ENCODE results near the gene TEKT5. TPM values are rescaled to one million over a fixed set of nuclear protein-coding genes. Genes with fewer than 3 reads are reported as not detected.
A peak's percentile ranks its signal among the peaks of the same experiment; 100 is the strongest.

Gene TEKT5
- total and polyA plus RNA-seq, 9 donors: 0.13 to 0.39 (median 0.16) TPM; not detected in 4

DNA sequence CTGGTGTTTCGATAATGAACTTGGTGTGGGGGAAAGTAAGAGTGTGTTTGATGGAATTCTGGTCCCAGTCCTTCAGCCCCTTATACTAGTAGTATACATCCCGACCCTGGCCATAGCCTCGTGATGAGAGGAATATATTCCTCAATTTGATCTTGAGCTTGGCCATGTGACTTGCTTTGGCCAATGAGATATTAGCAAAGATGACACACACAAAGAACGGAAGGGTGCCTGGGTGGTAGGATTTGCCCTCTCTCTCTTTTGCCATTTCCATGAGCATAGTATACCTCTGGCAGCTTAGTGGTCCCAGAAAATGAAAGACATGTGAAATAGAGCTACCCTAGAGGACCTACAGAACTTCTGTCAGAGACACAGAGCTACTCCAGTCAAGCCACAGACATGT is 111.5 kb downstream of the TEKT5 start:
- 100% methylated on average over 1 of the region's 4 CpGs for WGBS (ENCODE audit: insufficient coverage)
- Histone ChIP-seq H3K27ac (ENCODE audit: low read length) (no peak overlapping the region), H3K4me1 (ENCODE audit: control insufficient read depth, insufficient read depth, low read length) (peaks cover 25% of the 10 kb centered on the region), H3K27me3 (ENCODE audit: control insufficient read depth, insufficient read depth, low read length) (no peaks in the 10 kb centered on the region), H3K9me3 (replicated peaks; ENCODE audit: control insufficient read depth, low read depth, low read length) (no peaks in the 10 kb centered on the region), H3K4me3 (ENCODE audit: low read length) (no peak overlapping the region), H3K36me3 (ENCODE audit: control insufficient read depth, insufficient read depth, low read length) (no peaks in the 10 kb centered on the region)
- no peak for DNase-seq

DNA sequence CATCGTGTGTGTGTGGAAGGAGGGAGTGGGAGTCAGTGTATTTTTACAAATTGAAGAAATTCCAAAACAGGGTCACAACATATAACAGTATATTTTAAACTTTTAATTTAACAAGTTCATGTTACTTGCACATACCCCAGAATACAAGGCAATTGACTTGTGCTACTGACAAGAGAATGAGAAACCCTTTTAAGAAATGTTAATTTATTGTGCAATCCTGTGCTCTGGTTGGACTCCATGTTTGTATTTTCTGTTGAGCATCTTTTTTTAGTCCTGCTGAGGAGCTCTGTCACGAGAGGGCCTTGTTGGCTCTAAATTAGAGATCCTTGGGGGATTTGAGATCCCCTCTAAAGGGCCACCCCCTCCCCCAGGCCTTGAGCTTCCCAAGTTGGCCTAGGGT is 113.2 kb downstream of the TEKT5 start:
- peak overlapping the region; percentile 87 for H3K27ac ChIP-seq (ENCODE audit: low read length)
- no CpG with 5 or more reads among the region's 2 CpGs for WGBS (ENCODE audit: insufficient coverage)
- H3K27me3 ChIP-seq (ENCODE audit: control insufficient read depth, insufficient read depth, low read length): no peaks in the 10 kb centered on the region
- no peak for DNase-seq
- no peak overlapping the region for H3K4me3 ChIP-seq (ENCODE audit: low read length)
- H3K36me3 ChIP-seq (ENCODE audit: control insufficient read depth, insufficient read depth, low read length): no peaks in the 10 kb centered on the region
- H3K4me1 ChIP-seq (ENCODE audit: control insufficient read depth, insufficient read depth, low read length): peaks cover 42% of the 10 kb centered on the region
- H3K9me3 ChIP-seq (replicated peaks; ENCODE audit: control insufficient read depth, low read depth, low read length): no peaks in the 10 kb centered on the region

DNA sequence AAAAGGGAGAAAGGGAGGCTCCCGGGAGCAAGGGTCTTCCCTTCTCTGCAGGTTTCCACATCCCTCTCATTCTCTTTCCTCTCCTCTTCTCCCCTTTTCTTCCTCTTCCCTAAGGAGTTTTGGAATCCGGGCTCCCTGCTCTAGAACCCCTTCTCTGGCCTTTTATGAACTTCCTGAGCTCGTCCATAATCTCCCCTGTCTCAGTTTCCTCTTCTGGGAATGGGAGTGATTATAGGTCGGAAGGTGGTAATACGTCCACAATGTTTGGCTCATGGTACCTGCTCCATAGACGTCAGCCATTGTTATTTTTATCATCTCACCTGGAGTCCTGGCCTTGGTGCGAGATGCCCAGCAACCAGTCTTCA is 113.9 kb downstream of the TEKT5 start:
- H3K27me3 ChIP-seq (ENCODE audit: control insufficient read depth, insufficient read depth, low read length): no peaks in the 10 kb centered on the region
- DNase-seq: no peak
- WGBS (ENCODE audit: insufficient coverage): 14% methylated on average over 2 of the region's 7 CpGs
- no peaks in the 10 kb centered on the region for H3K36me3 ChIP-seq (ENCODE audit: control insufficient read depth, insufficient read depth, low read length)
- H3K9me3 ChIP-seq (replicated peaks; ENCODE audit: control insufficient read depth, low read depth, low read length): no peaks in the 10 kb centered on the region
- peak overlapping the region; percentile 83 for H3K4me3 ChIP-seq (ENCODE audit: low read length)
- peaks cover 46% of the 10 kb centered on the region for H3K4me1 ChIP-seq (ENCODE audit: control insufficient read depth, insufficient read depth, low read length)
- peak overlapping the region; percentile 87 for H3K27ac ChIP-seq (ENCODE audit: low read length)

DNA sequence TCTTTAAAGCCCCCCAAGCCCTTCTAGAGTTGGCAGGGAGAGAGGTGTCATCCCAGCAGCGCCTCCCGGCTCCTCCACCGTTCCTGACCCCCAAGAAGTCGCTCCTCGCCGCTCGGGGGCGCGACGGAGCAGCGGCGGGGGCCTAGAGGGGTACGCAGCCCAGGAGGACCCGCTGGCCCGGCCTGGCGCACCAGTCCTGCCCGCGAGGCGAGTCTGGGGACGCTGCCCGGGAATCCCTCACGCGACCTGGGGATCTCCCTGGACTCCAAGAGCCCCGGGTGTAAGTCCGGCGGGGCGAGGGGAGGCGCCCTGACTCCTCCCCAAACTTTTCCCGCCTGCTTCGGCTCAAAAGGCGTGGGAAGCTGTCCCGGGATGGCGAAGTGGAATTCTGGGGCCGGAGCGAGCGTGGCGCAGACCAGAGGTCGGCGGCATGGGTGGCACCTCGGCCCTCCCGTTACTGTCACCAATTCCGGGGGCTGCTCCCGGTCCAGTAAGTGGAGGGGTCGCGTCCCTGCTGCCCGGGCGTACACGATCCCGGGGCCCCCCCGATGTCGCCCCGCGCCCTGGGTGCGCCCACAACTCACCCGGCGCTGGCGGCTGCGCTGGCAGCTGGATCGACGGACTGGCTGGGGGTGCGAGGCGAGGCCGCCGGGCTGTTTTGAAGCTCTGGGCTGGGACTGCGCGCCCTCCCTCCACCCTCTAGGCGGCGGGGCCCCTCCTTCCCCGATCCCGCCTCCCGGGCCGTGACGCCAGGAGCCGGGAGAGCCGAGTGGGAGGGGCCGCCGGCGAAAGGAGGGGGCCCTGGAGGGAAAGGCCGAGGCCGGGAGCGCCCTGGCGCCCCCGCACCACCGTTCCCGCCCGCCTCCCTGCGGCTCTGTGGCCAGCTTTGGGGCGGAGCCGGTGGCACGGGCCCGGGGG is 114.5 kb downstream of the TEKT5 start, which contains the start of gene EMP2:
TSS of gene EMP2 (minus strand) at position 634 of the 918 bp plus-strand sequence. CDS start 32,981 bp downstream, outside the sequence.
- H3K27me3 ChIP-seq (ENCODE audit: control insufficient read depth, insufficient read depth, low read length): no peaks in the 10 kb centered on the region
- H3K4me1 ChIP-seq (ENCODE audit: control insufficient read depth, insufficient read depth, low read length): peaks cover 51% of the 10 kb centered on the region
- H3K36me3 ChIP-seq (ENCODE audit: control insufficient read depth, insufficient read depth, low read length): no peaks in the 10 kb centered on the region
- H3K4me3 ChIP-seq (ENCODE audit: low read length): peak within 1 kb of the TSS; percentile 83
- peak within 1 kb of the TSS; percentile 93 for H3K27ac ChIP-seq (ENCODE audit: low read length)
- H3K9me3 ChIP-seq (replicated peaks; ENCODE audit: control insufficient read depth, low read depth, low read length): no peaks in the 10 kb centered on the region
- DNase-seq: peak; percentile 95
- under 1% methylated on average over 81 of the region's 91 CpGs for WGBS (ENCODE audit: insufficient coverage)

DNA sequence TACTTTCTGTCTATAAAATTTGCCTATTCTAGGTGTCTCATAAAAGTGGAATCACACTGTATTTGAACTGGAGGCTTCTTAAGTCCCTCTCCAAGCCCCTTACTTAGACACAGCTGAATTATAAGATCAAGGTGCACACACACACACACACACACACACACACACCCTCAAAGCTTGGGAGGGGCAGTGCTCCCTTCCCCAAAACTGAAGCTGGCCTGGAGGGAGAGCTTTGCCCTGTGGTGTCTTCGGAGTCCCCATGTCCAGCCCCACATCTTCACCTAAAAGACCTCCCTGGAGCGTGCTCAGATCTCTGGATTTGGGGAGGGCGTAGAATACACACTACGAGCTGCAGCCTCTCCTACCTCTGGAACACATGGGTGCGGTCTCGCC is 115.2 kb downstream of the TEKT5 start:
- Histone ChIP-seq H3K27ac (ENCODE audit: low read length) (peak overlapping the region; percentile 93), H3K27me3 (ENCODE audit: control insufficient read depth, insufficient read depth, low read length) (no peaks in the 10 kb centered on the region), H3K9me3 (replicated peaks; ENCODE audit: control insufficient read depth, low read depth, low read length) (no peaks in the 10 kb centered on the region), H3K36me3 (ENCODE audit: control insufficient read depth, insufficient read depth, low read length) (peaks cover 3% of the 10 kb centered on the region), H3K4me1 (ENCODE audit: control insufficient read depth, insufficient read depth, low read length) (peaks cover 54% of the 10 kb centered on the region), H3K4me3 (ENCODE audit: low read length) (peak overlapping the region; percentile 83)
- 0% methylated on average over 2 of the region's 6 CpGs for WGBS (ENCODE audit: insufficient coverage)
- DNase-seq: no peak

DNA sequence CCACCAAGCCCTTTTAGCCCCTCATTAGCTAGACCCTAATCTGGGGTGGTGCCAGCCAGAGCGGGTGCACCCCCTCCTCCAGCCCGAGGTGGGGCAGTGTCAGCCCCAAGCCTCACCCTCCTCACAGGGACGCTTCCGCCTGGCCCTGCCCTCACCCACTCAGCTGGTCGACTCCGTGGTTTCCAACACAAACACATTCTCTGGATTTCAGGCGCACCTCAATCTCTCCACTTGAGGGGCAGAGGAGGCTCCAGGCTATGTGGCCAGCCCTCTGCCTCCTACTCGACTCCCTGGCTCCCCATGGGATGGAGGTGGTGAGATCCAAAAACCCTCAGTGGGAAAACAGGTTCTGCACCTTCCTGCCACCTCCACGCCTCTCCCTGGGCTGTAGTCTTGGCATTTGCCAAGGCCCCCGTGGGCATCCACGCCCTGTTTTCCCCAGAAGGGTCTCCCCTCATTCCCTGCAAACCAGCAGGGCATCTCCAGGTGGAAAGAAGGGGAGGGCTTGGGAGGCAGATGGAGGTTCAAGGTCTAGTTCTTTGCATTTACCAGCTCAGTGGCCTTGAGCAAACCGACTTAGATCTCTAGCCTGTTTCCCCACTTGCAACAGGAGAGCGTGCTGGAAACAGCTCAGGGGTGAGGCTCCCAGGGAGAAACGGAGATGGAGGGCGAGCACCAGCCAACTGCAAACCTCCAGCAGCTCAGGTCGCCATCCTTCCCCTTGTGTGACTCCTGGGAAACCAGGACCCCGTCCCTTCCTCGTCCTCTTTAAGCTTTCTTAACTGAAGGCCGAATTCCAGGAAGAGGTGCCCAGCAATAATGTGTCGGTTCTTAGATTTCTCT is 116.0 kb downstream of the TEKT5 start:
- Histone ChIP-seq H3K4me1 (ENCODE audit: control insufficient read depth, insufficient read depth, low read length) (peaks cover 54% of the 10 kb centered on the region), H3K36me3 (ENCODE audit: control insufficient read depth, insufficient read depth, low read length) (peaks cover 3% of the 10 kb centered on the region), H3K4me3 (ENCODE audit: low read length) (peak overlapping the region; percentile 83), H3K27me3 (ENCODE audit: control insufficient read depth, insufficient read depth, low read length) (no peaks in the 10 kb centered on the region), H3K9me3 (replicated peaks; ENCODE audit: control insufficient read depth, low read depth, low read length) (no peaks in the 10 kb centered on the region), H3K27ac (ENCODE audit: low read length) (peak overlapping the region; percentile 93)
- 23% methylated on average over 8 of the region's 20 CpGs for WGBS (ENCODE audit: insufficient coverage)
- DNase-seq: peak; percentile 45

Other genes starting within 250 kb of the TEKT5 start
- 50.4 TPM for gene EMP2, start 114.3 kb downstream of the TEKT5 start, total RNA-seq
- gene EMP2, start 114.3 kb downstream of the TEKT5 start, polyA plus RNA-seq (ENCODE audit: insufficient read depth in 1 of 8, insufficient read length in 8 of 8, low replicate concordance in 1 of 8): 10 to 100 TPM; 55.5 to 74.8 (median 66.5) TPM
- 34.0 TPM for gene NUBP1, start 48.9 kb upstream of the TEKT5 start, total RNA-seq
- 10 to 100 TPM; 27.0 to 33.5 (median 30.2) TPM for gene NUBP1, start 48.9 kb upstream of the TEKT5 start, polyA plus RNA-seq (ENCODE audit: insufficient read depth in 1 of 8, insufficient read length in 8 of 8, low replicate concordance in 1 of 8)
- 2.8 TPM for gene TVP23A, start 123.9 kb upstream of the TEKT5 start, total RNA-seq
- 1 to 10 TPM; 2.0 to 4.0 (median 3.0) TPM for gene TVP23A, start 123.9 kb upstream of the TEKT5 start, polyA plus RNA-seq (ENCODE audit: insufficient read depth in 1 of 8, insufficient read length in 8 of 8, low replicate concordance in 1 of 8)
- gene CIITA, start 182.3 kb upstream of the TEKT5 start, total RNA-seq: 0.98 TPM
- gene CIITA, start 182.3 kb upstream of the TEKT5 start, polyA plus RNA-seq (ENCODE audit: insufficient read depth in 1 of 8, insufficient read length in 8 of 8, low replicate concordance in 1 of 8): 1 to 10 TPM; 1.2 to 3.7 (median 1.8) TPM
- 50.4 TPM for gene DEXI, start 247.5 kb upstream of the TEKT5 start, total RNA-seq
- gene DEXI, start 247.5 kb upstream of the TEKT5 start, polyA plus RNA-seq (ENCODE audit: insufficient read depth in 1 of 8, insufficient read length in 8 of 8, low replicate concordance in 1 of 8): 10 to 100 TPM; 46.8 to 64.5 (median 54.6) TPM
- 13.7 TPM for gene CLEC16A, start 249.6 kb upstream of the TEKT5 start, total RNA-seq
- 10 to 100 TPM; 11.5 to 18.3 (median 15.3) TPM for gene CLEC16A, start 249.6 kb upstream of the TEKT5 start, polyA plus RNA-seq (ENCODE audit: insufficient read depth in 1 of 8, insufficient read length in 8 of 8, low replicate concordance in 1 of 8)